Measurements from ENCODE around the gene KRTAP10-1. TPM values are rescaled to one million over a fixed set of nuclear protein-coding genes. Genes with fewer than 3 reads are reported as not detected.

KRTAP10-1 gene
- total and polyA plus RNA-seq, 9 of the 15 experiments (the other 6 are each of a cell fraction or from before 2014, with no cell fraction given), result not detected

GRCh38 chr21:44571296-44571695 is 31.3 kb upstream of the KRTAP10-1 start:
- Histone ChIP-seq H3K36me3 (ENCODE audit: control insufficient read depth, insufficient read depth, low read length) (no peaks in the 10 kb centered on the region), H3K27ac (ENCODE audit: extremely low read depth, low read depth, low read length) (no peak overlapping the region), H3K9me3 (replicated peaks; ENCODE audit: control insufficient read depth, insufficient read depth, low read depth, low read length) (no peaks in the 10 kb centered on the region), H3K4me3 (no peak overlapping the region), H3K4me1 (replicated peaks in 1 of 2; ENCODE audit: control insufficient read depth in 2 of 2, insufficient read depth in 2 of 2, low read length in 2 of 2) (peaks cover 0 to 24% of the 10 kb centered on the region in 2 experiments; a peak in 1 of 5 replicates), H2AFZ (ENCODE audit: low read depth, low read length) (no peak overlapping the region), H3K4me2 (ENCODE audit: insufficient read depth, low read length) (no peak overlapping the region), H3K79me2 (ENCODE audit: control insufficient read depth, insufficient read depth, low read length) (no peaks in the 10 kb centered on the region), H3K27me3 (ENCODE audit: control insufficient read depth in 2 of 2, insufficient read depth in 2 of 2, low read length in 2 of 2) (peaks cover 20 to 56% of the 10 kb centered on the region in 2 experiments; a peak in 4 of 5 replicates), H4K20me1 (replicated peaks; ENCODE audit: control insufficient read depth, insufficient read depth, low read length) (no peaks in the 10 kb centered on the region), H3K9me1 (ENCODE audit: control insufficient read depth, insufficient read depth, low read length) (no peaks in the 10 kb centered on the region), H3K9ac (ENCODE audit: insufficient read depth in 1 of 2, low read depth in 2 of 2, low read length in 2 of 2) (no peak overlapping the region)
- TF ChIP-seq FOXJ3 (CRISPR knock-in tag; IDR thresholded peaks at IDR 0.05), result no peak
- peak; percentile 35; the same call in 1 of the 2 replicates for TF ChIP-seq ZNF121 (CRISPR knock-in tag; conservative IDR thresholded peaks at IDR 0.05)
- no peak for TF ChIP-seq ZNF699 (CRISPR knock-in tag; IDR thresholded peaks at IDR 0.05; ENCODE audit: insufficient replicate concordance)
- TF ChIP-seq, protein P1, sequence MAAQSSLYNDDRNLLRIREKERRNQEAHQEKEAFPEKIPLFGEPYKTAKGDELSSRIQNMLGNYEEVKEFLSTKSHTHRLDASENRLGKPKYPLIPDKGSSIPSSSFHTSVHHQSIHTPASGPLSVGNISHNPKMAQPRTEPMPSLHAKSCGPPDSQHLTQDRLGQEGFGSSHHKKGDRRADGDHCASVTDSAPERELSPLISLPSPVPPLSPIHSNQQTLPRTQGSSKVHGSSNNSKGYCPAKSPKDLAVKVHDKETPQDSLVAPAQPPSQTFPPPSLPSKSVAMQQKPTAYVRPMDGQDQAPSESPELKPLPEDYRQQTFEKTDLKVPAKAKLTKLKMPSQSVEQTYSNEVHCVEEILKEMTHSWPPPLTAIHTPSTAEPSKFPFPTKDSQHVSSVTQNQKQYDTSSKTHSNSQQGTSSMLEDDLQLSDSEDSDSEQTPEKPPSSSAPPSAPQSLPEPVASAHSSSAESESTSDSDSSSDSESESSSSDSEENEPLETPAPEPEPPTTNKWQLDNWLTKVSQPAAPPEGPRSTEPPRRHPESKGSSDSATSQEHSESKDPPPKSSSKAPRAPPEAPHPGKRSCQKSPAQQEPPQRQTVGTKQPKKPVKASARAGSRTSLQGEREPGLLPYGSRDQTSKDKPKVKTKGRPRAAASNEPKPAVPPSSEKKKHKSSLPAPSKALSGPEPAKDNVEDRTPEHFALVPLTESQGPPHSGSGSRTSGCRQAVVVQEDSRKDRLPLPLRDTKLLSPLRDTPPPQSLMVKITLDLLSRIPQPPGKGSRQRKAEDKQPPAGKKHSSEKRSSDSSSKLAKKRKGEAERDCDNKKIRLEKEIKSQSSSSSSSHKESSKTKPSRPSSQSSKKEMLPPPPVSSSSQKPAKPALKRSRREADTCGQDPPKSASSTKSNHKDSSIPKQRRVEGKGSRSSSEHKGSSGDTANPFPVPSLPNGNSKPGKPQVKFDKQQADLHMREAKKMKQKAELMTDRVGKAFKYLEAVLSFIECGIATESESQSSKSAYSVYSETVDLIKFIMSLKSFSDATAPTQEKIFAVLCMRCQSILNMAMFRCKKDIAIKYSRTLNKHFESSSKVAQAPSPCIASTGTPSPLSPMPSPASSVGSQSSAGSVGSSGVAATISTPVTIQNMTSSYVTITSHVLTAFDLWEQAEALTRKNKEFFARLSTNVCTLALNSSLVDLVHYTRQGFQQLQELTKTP (IDR thresholded peaks at IDR 0.05; ENCODE audit: low read depth in 1 of 2, partially characterized antibody in 2 of 2), result no peak
- TF ChIP-seq ZNF23 (CRISPR knock-in tag; IDR thresholded peaks at IDR 0.05), result no peak
- no peak for TF ChIP-seq COPS2 (conservative IDR thresholded peaks at IDR 0.05)
- no TSS peak for BruUV-seq (replicated peaks)
- intact Hi-C loops (cut with micrococcal nuclease), result no loop called here
- ATAC-seq, result no peak
- in situ Hi-C loops (cut with MboI), result no loop called here
- 0% methylated on average over 4 of the region's 4 CpGs for WGBS (ENCODE audit: insufficient coverage, low coverage, missing lambda C conversion rate)
- ChIA-PET CTCF (ENCODE audit: low intra/inter-chr PET ratio) (no interaction called here), POLR2A (no interaction called here)
- no peak for DNase-seq (ENCODE audit: extremely low read depth in 1 of 4, low spot score in 3 of 4)
- no peak for FAIRE-seq

Measured in K562 (cell line).